Peyer's patch (tissue), 4 donors: ENCODE data around the gene EYA2.

ENCODE experiments used
- POLR2A ChIP-seq, 2 donors: fragments of 450-650 bp; IDR thresholded peaks; one replicate each; pipeline ENCODE4 v1.5.1; 2017; ENCODE audit warnings: antibody characterized with exemption in 2 of 2, mild to moderate bottlenecking in 2 of 2, moderate library complexity in 2 of 2
- TF ChIP-seq, protein P1 (sequence below), 6 experiments: fragments of 450-650 bp in 4 of 6; fragments of 200-600 bp in 2 of 6; sonication (generic) in 1 of 6; IDR thresholded peaks; one replicate each; pipeline ENCODE4 v1.5.1; 2017 to 2019; ENCODE audit warnings: antibody characterized with exemption in 6 of 6, mild to moderate bottlenecking in 3 of 6, moderate library complexity in 1 of 6

DNA sequence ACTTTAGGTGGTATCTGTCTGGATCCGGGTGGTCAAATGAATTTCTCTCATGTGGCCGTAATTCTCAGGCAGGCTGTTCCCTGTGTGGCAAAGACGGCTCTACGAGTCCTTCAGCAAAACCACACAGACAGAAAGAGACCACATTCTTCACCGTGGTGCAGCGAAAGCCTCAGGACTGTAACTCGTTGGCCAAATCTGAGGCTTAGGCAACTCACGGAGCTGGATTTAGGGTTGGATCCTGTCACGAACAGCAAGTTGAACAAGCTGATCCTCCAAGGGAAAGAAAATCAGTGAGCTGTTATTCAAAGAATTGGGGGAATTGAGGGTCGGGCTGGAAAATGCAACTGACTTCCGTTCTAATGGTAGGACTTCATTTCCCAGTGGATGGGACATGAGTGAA is 294.4 kb downstream of the EYA2 start:
- TF ChIP-seq, protein P1, sequence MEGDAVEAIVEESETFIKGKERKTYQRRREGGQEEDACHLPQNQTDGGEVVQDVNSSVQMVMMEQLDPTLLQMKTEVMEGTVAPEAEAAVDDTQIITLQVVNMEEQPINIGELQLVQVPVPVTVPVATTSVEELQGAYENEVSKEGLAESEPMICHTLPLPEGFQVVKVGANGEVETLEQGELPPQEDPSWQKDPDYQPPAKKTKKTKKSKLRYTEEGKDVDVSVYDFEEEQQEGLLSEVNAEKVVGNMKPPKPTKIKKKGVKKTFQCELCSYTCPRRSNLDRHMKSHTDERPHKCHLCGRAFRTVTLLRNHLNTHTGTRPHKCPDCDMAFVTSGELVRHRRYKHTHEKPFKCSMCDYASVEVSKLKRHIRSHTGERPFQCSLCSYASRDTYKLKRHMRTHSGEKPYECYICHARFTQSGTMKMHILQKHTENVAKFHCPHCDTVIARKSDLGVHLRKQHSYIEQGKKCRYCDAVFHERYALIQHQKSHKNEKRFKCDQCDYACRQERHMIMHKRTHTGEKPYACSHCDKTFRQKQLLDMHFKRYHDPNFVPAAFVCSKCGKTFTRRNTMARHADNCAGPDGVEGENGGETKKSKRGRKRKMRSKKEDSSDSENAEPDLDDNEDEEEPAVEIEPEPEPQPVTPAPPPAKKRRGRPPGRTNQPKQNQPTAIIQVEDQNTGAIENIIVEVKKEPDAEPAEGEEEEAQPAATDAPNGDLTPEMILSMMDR (IDR thresholded peaks at IDR 0.05) = no peak
- TF ChIP-seq POLR2A (IDR thresholded peaks at IDR 0.05) = no peak
